Psoas muscle (tissue), 8 donors: ENCODE data around the gene KIF7. TPM values are rescaled to one million over a fixed set of nuclear protein-coding genes. Genes with fewer than 3 reads are reported as not detected.
"Not testable (repeated sequence)": the region's sequence is repeated elsewhere in the genome, so short reads cannot be mapped to it uniquely, and the experiment has no call there.

ENCODE experiments used
- ATAC-seq, 4 donors: fragments of 200-7000 bp; cut with Tn5 transposase; one replicate each; pipeline ENCODE4 v1.9.1; 2020; ENCODE audit warnings: moderate library complexity in 3 of 4, mild to moderate bottlenecking in 2 of 4
- DNase-seq, 2 donors: peaks; one replicate each; pipeline ENCODE4 v3.0.0-alpha.2; 2020
- H3K27ac ChIP-seq: fragments of 200-600 bp; one replicate; pipeline ENCODE4 v1.8.0; 2022
- H3K27me3 ChIP-seq, 3 donors: fragments of 200-600 bp in 1 of 3; one replicate each; pipeline versions ENCODE4 v1.6.1 to v1.8.0; 2013 to 2022; ENCODE audit warnings: low read length in 2 of 3, mild to moderate bottlenecking in 2 of 3, moderate library complexity in 1 of 3; ENCODE audit not compliant: insufficient read depth in 3 of 3
- H3K36me3 ChIP-seq, 2 donors: fragments of 200-600 bp in 1 of 2; one replicate each; pipeline versions ENCODE4 v1.6.1 to v1.8.0; 2013 to 2022; ENCODE audit warnings: low read depth in 1 of 2, mild to moderate bottlenecking in 1 of 2, moderate library complexity in 1 of 2; ENCODE audit not compliant: insufficient read depth in 1 of 2
- H3K4me1 ChIP-seq: fragments of 200-600 bp; one replicate; pipeline ENCODE4 v1.8.0; 2022
- H3K4me3 ChIP-seq: fragments of 200-600 bp; one replicate; pipeline ENCODE4 v1.8.0; 2022; ENCODE audit warnings: mild to moderate bottlenecking
- H3K9me3 ChIP-seq: fragments of 200-600 bp; one replicate; pipeline ENCODE4 v1.8.0; 2022
- CTCF ChIP-seq: fragments of 200-600 bp; IDR thresholded peaks from one replicate; pipeline ENCODE4 v1.8.0; 2022; ENCODE audit warnings: antibody characterized with exemption
- WGBS, 3 donors: extraction: QIAGEN DNeasy Blood & Tissue Kit; methylation state at CpG; one replicate each; pipeline versions ENCODE4 v1.1.6 to v1.1.7; 2013; 5-methylcytosine and 5-hydroxymethylcytosine counted together
- intact Hi-C, 2 donors: fragments of 100-400 bp; cut with DNase I; formaldehyde crosslinking; loops; one replicate each; pipeline versions ENCODE4 v1.11.0 to v1.14.2; 2022
- polyA plus RNA-seq, 3 donors: library from polyadenylated mRNA; stranded (reverse); fragments of 200-250 nt; gene quantifications; one replicate each; pipeline ENCODE4 v1.2.3, GENCODE V29; 2013
- total RNA-seq, 4 donors: library from RNA; stranded (reverse); fragmentation: NEBNext Ultra II Directional in 2 of 4; extraction: Animal tissue kit (Norgen Biotek cat#: 25700) in 2 of 4; gene quantifications; one replicate each; pipeline versions ENCODE4 v1.2.1 to v1.2.4, GENCODE V29; 2021 to 2023
- donor health status: healthy with polysubstance abuse.
- donor health status: DM: no; HTN: no; CAD: no; lungs with moderate emphysema.
- donor health status: Bipolar disorder and iron deficiency.
- donor health status: healthy.
- donor health status: DM: yes; HTN: yes; CAD: no.
- donor health status: DM: no; HTN: no; CAD: no.
- donor health status: DM: no; HTN: no; CAD: no.
- donor health status: DM: yes; HTN: yes; CAD: no.

KIF7 gene
- total and polyA plus RNA-seq, 7 donors, result 0.20 to 2.1 (median 0.40) TPM

DNA sequence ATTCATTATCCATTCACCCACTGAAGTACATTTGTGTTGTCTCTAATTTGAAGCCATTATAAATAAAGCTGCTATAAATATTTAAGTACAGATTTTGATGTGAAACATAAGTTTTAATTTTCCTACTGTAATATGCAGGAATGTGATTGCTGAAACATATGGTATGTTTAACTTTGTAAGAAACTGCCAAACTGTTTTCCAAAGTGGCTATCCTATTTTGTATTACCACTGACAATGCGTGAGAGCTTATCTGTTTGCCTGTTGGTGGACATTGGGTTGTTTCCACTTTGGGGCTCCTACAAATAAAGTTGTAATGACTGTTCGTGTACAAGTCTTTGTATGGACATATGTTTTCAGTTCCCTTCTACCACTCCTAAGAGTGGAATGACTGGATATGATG is 37.8 kb upstream of the KIF7 start:
- no peak for ATAC-seq
- Histone ChIP-seq H3K36me3 (no peaks in the 10 kb centered on the region), H3K27ac (no peak overlapping the region), H3K4me3 (no peak overlapping the region), H3K9me3 (no peaks in the 10 kb centered on the region), H3K4me1 (no peaks in the 10 kb centered on the region), H3K27me3 (no peaks in the 10 kb centered on the region)
- DNase-seq, result no peak
- TF ChIP-seq CTCF, result no peak
- WGBS, 3 donors, result 40 to 74% (median 69%) methylated on average over 2 of the region's 2 CpGs
- intact Hi-C loops, result no loop called here

DNA sequence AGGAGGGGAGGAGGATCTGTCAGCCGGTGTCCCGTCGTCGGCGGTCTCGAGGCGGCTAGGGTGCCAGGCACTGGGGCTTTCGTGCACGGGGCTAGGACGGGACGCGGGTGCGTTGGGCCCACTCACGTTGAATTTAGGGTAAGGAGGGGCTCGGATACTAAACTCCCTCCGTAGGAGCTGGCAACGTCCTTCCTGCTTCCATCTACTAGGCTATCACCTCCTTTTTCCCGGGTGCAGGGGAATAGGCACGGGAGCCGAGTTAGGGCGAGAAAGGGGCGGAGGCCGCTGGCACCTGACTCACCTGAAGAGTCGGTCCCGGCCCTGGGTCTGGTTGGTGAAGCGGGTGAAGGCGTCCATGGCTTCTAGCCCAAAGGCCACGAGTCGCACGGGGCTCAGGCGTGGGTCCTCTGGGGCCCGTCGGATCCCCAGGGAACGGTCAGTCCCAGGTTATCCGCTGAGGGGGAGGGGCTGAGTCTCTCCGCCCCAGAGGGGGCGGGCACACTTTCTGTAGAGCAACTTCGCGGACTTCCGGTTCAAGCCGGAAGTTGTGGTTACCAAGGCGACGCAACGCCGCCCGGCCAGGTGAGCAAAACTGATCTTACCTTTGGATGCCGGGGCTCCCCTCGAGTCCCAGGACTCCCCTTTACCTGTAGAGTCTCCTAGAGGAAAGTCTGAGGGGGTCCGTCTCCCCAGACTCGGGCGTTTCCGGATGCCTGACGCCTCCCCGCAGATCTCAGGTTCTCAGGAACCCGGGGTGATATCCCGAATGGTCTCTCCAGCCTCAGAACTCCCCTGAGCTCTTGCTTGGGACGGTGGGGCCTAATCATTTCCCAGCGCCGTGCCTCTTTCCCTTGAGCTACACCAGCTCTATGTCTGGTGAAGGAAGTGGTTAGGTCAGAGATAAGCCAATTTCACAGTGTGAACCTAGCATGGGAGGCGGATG is 35.3 kb upstream of the KIF7 start, which contains the start of the genes PEX11A and WDR93:
Gene PEX11A (minus strand): TSS at position 479 of the 943 bp plus-strand sequence. CDS start 122 bp downstream, at position 357.
Gene WDR93 (plus strand): TSS at position 536 of the 943 bp plus-strand sequence. CDS start 10,936 bp downstream, outside the sequence.
- 2 to 3% (median 3%) methylated on average over 60 of the region's 60 CpGs for WGBS, 3 donors
- peak within 1 kb of the TSS; percentile 86 for H3K4me3 ChIP-seq
- no peaks in the 10 kb centered on the region for H3K4me1 ChIP-seq
- no peaks in the 10 kb centered on the region for H3K27me3 ChIP-seq
- no peaks in the 10 kb centered on the region for H3K9me3 ChIP-seq
- peak; percentile 97 to 98 (median 98) for ATAC-seq
- TF ChIP-seq CTCF, result no peak
- DNase-seq, result peak; percentile 84 to 91
- H3K36me3 ChIP-seq, result peaks cover 0 to 8% of the 10 kb centered on the region in 2 donors
- peak within 1 kb of the TSS; percentile 72 for H3K27ac ChIP-seq
- intact Hi-C loops, result no loop called here

DNA sequence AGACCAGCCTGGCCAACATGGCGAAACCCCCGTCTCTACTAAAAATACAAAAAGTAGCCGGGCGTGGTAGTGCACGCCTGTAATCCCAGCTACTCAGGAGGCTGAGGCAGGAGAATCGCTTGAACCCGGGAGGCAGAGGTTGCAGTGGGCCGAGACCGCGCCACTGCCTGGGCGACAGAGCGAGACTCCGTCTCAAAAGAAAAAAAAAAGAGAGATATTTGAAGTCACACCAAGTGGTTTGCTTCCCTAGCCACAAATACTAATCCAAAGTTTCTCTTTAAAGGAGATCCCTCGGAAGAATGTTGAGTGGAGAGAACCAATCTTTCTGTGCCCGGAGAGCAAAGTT is 34.6 kb upstream of the KIF7 start:
- H3K9me3 ChIP-seq, DNase-seq, intact Hi-C loops, H3K27me3 ChIP-seq, H3K4me1 ChIP-seq: not testable (repeated sequence)
- Histone ChIP-seq H3K36me3 (peaks cover 0 to 11% of the 10 kb centered on the region in 2 donors), H3K4me3 (peak overlapping the region; percentile 86), H3K27ac (peak overlapping the region; percentile 72)
- 41 to 60% (median 55%) methylated on average over 15 of the region's 15 CpGs for WGBS, 3 donors
- peak in 1 of 4 donors; percentile 2 for ATAC-seq

DNA sequence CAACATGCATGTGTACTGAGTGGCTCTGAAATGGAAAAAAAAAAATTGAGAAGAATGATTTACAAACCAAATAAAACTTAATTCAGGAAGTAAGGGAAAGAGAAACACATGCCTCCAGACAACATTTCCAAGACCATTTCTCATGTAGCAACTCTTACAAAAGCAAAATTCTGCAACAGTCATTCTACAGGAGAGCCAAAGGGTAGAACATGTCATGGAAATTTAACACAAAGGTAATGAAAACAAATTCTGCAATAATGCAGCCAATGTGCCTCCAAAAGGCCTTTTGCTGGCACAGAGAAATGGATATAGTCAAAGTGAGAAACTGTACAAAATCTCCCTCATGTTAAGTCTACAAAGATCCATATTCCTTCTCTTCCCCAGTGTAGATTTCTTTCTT is 31.3 kb upstream of the KIF7 start:
- DNase-seq (no peak), ATAC-seq (no peak)
- no peaks in the 10 kb centered on the region for H3K27me3 ChIP-seq
- peaks cover 0 to 32% of the 10 kb centered on the region in 2 donors for H3K36me3 ChIP-seq
- no peak overlapping the region for H3K4me3 ChIP-seq
- intact Hi-C loops, result no loop called here
- no peaks in the 10 kb centered on the region for H3K9me3 ChIP-seq
- H3K4me1 ChIP-seq, result peaks cover 7% of the 10 kb centered on the region
- H3K27ac ChIP-seq, result no peak overlapping the region
- TF ChIP-seq CTCF, result no peak

- no peak for DNase-seq
- no peak for TF ChIP-seq CTCF
- Histone ChIP-seq H3K36me3 (peaks cover 0 to 32% of the 10 kb centered on the region in 2 donors), H3K27me3 (no peaks in the 10 kb centered on the region), H3K9me3 (no peaks in the 10 kb centered on the region), H3K4me3 (no peak overlapping the region), H3K4me1 (peaks cover 12% of the 10 kb centered on the region), H3K27ac (no peak overlapping the region)
- intact Hi-C loops, result no loop called here
- ATAC-seq, result no peak
- WGBS, 3 donors, result 83 to 90% (median 89%) methylated on average over 2 of the region's 2 CpGs
Observed at GRCh38 chr15:89685995-89686394, 30.7 kb upstream of the KIF7 start.
